Measurements from ENCODE around the gene GRB10. TPM values are rescaled to one million over a fixed set of nuclear protein-coding genes. Genes with fewer than 3 reads are reported as not detected.
A peak's percentile ranks its signal among the peaks of the same experiment; 100 is the strongest.

The GRB10 gene
- total RNA-seq, 1 donor = 65.2 TPM

DNA sequence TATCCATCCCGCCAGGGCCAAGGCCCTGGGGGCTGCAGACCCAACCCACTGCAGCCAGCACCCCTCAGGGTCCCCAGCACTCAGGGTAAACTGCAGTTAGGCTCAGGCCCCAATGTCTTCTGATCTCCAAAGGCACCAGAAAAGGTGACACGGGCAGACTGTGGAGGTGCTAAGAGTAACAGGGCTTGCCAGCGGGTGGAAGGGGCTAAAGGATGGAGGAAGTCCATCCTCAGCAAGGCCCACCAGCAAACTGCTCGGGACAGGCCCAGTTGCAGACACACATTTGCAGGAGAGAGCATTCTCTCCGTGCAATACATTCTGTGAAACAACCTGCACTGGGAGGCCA lies 121.9 kb downstream of the GRB10 start:
- DNase-seq (ENCODE audit: low read depth in 2 of 3, low spot score in 2 of 3) = no peak

DNA sequence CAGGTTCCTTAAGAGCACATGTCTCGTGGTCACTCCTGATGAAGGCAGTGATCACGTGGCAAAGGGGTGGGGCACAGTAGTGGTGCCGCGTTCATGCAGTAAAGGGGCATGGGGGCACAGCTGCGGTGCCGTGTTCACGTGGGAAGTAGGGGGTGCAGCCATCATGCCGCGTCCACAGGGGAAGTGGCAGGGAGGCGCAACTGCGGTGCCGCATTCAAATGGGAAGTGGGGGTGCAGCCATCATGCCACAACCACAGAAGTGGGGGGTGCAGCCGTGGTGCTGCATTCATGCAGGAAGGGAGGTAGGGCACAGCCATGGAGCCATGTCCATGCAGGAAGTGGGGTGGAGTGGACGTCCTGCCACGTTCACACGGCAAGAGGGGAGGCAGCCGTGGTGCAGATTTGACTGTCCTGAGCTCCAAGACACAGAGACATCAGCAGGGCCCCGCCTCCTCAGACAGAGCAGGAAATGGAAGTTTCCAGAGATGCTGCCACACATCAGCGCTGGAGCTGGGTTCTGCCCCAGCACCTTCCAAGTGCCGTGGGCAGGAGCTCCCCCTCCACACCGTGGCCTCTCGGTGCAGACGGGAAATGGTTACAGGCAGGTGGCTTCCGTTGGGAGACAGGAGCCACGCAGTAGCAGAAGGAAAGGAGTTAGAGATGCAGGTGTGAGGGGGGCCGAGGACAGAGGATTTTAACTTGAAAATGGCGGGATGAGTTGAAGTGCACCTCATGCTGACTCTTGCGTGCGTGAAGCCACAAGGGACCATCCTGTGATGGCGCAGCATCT lies 122.5 kb downstream of the GRB10 start:
- DNase-seq (ENCODE audit: low read depth in 2 of 3, low spot score in 2 of 3) = peak; percentile 9 to 72 (median 63)

DNA sequence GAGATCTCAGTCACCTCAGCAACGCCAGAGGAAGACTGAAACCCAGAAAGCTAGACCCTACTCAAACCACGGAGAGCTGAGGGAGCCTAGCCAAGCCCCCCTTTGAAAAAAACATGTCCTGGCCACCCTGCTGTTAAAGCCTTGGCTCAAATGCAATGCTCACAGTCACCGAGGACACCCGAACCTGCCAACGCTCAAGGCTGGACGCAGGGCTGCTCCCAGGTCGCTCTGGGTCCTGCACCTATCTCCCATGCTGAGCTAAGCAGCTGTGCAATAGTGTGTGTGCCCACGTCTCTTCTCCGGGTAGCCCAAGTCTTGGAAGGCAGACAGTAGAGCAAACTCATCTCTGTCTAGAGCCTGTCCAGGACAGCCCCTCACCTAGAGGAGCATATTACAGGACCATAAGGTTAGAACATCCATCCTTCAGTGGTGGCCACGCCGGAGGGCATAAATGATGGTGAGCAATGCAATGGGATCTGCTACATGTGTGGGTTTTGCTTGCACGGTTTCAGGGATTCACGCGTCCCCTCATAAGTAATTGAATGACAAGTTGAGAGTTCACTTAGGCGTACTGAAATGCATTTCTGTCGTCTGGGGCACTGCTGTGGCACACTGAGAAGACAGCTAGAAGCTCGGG lies 123.2 kb downstream of the GRB10 start:
- no peak for DNase-seq (ENCODE audit: low read depth in 2 of 3, low spot score in 2 of 3)

DNA sequence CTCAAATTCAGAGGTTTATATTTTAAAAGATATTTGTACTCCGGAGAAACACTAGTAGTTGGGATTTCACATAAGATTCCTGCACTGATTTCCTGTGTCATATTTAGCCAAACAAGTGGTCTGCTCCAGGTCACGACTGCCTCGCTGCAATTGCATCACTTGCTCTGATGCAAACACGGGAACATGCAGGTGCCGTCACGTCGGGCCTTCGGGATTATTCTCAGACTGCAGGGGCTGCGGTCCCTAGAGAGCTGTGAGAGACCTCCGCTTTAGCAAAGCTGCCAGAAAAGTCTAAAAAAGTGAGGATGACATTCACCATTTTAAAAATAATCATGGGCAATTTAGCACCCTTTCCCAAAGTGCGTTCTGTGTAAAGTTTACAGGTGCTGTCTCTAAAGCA lies 124.0 kb downstream of the GRB10 start:
- DNase-seq (ENCODE audit: low read depth in 2 of 3, low spot score in 2 of 3) = no peak

DNA sequence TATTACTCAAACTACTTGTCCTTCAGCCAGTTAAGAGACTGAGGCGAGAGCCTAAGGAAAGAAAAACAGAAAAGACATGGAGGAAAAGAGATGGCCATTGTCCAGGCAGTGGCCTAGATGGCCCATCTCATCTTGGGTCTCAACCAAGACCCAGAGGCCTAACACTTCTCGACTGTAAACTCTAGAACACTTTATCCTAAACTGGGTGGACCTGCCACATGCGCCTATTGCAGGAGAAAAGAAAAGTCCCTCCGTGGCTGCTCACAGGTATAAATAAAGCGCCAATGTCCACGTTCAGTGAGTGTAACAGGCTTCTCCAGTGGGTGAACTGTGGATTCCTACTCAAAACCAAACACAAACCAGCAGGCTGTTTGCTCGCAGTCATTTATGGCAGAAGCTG lies 124.8 kb downstream of the GRB10 start:
- no peak for DNase-seq (ENCODE audit: low read depth in 2 of 3, low spot score in 2 of 3)

DNA sequence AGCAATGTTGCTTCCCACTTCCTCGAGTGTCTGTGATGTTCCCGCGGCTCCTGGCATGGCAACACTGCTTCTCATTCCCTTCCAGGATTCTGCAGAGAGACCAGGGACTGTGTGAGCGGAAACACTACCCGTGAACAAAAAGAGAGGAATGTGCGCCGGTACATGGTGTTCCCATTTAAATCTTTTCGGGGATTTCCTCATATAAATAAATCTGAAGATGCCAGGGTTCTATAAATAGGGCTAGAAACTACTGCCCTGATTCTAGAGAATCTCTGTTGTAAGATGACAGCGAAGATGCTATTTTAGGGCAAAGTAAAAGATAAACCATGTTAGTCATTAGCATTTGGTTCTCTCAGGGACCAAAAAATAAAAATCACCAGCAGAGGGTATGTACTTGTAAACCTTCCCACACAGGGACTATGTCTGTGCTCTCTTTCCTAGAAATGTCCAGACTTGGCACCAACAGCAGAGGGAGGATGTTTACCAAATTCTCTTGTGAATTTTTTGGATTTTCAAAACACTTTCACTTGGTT lies 125.3 kb downstream of the GRB10 start:
- DNase-seq (ENCODE audit: low read depth in 2 of 3, low spot score in 2 of 3) = no peak

DNA sequence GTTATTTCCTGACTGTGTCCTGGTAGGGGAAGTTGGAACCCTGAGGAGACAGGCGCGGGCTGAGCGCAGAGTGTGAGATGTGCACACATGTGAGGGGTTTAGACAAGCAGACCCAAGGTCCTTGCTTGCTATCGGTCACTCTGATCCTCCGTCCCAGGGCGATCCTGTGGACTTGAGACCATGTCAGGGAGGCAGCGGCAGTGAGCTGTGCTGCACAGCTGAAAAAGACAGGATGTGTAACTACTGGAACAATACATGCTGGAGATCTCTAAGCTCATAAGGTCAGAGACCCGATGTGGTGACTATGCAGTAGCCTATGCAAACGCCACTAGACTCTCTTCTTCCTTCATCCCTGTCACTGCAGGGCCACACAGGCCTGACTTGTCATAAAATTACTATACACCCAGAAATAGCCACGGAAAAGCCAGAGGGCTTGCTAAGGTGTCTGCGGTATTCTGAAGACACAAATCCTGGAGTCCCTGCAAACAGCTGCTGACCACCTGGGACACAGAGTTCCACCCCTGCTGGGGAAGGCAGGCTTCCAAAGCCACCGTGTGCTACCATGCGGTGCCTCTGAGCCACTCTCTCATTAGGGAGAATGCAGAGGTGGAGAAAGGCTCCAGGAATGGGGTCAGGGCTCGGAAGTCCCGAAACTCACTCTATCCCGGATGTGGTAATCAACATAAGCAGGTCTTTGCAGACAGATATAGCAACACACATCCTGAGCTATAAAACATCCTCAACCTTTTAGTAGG lies 126.4 kb downstream of the GRB10 start:
- no peak for DNase-seq (ENCODE audit: low read depth in 2 of 3, low spot score in 2 of 3)

DNA sequence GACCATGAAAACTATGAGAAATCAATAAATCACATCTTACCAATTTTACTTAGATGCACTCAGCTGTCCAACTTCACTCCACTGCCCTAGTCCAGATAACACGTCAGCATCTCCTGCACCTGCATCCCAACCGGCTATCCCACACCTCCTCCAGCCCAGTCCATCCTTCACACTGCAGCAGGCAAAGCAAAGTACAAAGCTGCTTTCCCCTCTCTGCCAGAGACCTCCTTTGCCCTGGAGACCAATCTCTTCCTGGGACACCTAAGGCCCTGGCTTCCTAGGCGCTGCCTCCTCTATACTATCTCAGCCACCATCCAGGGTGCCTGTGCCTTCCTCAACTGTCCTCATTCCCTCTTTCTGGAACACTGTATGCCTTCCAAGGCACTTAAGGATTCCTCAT lies 127.2 kb downstream of the GRB10 start:
- DNase-seq (ENCODE audit: low read depth in 2 of 3, low spot score in 2 of 3) = no peak

DNA sequence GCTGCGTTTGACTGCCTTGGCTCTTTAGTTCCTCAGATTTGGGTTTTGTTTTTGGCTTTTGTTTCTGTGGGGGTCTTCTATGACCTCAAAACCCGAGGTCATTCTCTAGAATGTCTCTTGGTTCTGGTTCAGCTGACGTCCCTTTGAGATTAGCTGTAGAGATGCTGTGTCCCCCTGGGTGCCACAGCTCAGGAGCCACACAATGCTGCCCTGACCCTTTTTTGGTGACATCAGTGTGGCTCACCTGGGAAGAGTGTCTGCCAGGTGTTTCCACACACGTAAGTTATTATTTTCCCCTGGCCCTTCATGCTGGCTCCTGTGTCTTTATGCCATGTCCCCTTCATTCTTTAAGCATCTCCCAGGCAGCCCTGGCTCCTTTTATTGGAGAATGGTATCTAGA lies 127.7 kb downstream of the GRB10 start:
- DNase-seq (ENCODE audit: low read depth in 2 of 3, low spot score in 2 of 3) = no peak

DNA sequence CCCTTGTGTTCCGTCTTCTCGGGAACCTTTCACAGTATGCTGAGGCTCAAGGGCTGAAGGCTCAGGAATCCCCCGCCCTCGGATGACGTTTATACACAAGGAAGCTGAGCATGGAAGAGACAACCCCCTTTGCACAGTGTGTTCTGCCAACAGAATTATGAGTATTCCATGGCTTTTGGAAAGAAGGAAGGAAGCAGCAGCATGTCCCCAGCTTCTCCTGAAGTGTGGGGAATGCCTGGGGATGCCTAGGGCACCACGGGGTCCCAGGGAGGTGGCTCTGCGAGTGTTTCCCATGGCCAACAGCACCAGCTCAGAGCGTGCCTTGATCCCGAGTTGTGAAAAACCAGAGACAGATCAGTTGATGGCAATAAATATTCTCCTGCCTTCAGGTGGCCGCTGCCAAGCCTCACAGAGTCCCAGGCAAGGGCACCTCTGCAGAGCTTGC lies 128.7 kb downstream of the GRB10 start:
- no peak for DNase-seq (ENCODE audit: low read depth in 2 of 3, low spot score in 2 of 3)

DNA sequence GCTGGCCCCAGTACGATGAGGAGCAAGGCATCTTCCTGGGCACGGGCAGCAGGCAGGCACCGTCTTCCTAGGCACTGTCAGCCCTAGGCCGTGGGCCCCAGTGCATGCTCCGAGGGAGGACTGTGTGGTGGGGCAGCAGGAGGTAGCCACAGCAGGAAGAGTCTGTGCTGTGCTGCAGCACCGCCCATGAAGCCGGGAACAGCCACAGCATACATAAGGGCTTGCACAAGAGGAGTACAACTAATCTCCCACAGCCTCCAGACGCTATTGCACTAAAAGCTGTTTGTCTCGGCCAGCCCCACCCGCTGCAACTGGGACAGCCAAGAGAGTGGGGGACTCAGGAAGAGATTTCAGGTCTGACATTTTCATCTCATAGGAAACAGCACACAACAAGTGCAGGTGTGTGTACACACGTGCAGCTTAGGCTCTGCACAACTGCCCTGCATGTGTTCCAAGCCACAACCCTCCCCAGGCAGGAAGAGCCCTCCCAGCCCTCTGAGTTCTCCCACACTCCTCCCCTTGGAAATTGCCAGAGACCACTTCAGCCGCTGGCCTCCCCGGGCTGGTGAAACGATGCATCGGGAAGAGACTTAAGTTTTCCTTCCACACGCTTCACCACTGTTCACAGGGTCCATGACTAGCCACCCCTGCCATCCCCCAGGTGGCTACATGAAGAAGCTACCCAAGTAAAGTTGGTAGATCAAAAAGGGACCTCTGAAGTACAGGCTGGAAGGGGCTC lies 129.4 kb downstream of the GRB10 start:
- no peak for DNase-seq (ENCODE audit: low read depth in 2 of 3, low spot score in 2 of 3)

DNA sequence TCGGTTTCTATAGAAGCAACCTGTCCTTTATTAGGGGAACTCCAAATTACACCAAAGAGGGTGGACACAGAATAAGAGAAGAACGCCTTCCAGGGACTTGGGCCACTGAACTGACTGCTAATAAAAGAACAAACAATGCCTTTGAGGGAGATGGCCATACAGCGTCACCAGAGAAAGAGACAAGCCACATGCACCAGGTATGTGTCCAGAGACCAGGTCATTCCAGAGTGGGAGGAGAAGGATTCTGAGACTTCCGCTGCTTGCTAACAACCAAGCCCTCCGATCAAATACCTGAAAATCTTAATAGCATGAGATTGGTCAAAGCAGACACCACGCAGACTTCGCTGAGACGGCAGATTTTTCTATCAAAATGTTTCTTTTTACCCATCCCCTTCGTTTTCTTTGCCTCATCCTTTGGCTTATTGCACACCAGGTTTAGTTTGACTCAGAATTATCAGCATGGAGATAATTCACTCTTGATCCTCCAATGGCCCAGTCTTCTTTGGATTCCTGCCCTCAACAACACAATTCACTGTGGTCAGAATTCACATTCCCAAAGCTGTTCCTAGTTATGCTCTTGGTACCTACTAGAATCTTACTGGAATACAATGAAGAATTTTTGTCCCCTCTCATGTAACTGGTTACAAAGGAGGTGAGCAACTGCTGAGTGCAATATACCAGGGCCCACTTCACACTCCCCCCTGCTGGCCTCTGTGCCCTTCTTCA lies 130.1 kb downstream of the GRB10 start:
- no peak for DNase-seq (ENCODE audit: low read depth in 2 of 3, low spot score in 2 of 3)

DNA sequence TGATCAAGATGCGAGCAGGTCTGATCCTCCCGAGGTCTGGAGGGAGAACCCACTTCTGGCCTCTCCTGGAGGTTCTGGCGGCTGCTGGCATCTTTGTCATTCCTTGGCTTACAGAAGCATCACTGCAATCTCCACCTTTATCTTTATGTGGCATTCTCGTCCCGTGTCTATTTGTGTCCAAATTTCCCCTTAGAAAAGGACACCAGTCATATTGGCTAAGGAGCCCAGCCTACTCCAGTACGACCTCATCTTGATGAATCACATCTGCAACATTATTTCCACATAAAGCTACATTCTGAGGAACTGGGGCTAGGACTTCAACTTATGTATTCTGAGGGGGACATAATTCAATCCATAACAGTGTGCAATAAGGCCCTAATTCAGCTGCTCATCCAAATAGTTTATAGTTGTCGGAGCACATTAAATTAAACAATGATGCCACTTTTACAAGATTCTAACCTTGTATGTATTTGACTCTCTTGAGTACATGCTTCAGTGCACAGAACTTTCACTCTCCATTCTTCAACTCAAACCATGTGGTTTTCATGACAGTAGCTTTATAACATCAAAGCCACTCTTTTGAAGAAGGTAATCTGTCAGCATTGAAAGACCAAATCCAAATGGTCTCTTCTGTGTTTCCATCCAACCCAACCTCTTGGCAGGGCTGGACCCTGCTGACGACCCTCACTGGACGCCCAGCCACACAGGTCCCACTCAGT lies 131.3 kb downstream of the GRB10 start:
- DNase-seq (ENCODE audit: low read depth in 2 of 3, low spot score in 2 of 3) = no peak

DNA sequence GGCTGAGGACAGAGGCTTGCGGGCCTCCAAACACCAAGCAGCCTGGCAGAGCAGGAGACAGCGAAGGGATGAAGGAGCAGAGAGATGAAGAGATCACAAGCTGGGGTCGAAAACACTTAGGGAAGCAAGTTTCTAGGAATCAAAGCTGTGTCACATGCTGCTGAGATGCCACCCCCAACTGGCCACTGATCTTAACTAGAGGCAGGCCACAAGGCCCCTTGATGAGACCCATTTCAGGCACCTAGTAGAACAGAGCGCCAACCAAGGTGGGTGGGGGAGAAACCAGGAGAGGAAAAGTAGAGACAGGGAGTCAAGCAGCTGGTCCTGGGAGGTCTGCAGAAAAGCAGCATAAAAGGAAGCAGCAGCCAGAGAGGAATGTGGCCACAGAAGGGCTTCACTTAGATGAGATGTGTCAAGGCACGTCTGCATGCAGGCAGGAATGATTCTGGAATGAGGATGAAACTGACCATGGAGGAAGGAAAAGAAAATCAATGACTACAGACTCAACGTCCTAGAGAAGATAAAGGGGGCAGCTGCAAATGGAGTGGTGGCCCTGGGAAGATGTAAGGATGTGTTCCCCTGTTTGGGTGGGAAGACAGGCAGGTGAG lies 132.5 kb downstream of the GRB10 start:
- no peak for DNase-seq (ENCODE audit: low read depth in 2 of 3, low spot score in 2 of 3)

DNA sequence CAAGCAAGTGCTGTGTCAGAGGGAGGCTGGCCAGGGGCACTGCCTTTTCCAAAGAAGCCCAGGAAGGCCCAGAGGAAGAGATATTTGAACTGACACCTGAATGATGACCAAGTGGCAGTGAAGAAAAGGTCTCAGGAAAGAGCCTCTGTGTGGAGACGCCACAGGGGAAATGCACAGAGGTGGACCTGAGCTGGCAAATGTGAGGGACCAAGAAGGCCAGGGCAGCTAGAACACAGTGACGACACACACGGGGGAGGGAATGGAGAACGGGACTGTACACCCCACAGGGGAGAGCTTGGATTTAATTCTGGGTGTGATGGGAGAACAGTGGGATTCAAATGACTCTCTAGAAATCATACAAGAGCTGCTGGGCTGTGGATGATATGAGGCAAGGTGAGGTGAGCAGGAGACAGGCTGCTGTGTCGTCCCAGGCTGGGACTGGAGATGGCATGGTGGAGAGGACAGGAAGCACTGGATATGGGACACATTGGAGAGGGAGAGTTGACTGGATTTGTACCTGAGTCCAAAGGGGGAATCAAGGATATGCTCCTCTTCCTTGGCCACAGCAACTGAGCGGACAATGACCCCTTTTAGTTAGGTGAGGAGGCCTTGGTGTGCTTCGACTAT lies 133.3 kb downstream of the GRB10 start:
- DNase-seq (ENCODE audit: low read depth in 2 of 3, low spot score in 2 of 3) = no peak

DNA sequence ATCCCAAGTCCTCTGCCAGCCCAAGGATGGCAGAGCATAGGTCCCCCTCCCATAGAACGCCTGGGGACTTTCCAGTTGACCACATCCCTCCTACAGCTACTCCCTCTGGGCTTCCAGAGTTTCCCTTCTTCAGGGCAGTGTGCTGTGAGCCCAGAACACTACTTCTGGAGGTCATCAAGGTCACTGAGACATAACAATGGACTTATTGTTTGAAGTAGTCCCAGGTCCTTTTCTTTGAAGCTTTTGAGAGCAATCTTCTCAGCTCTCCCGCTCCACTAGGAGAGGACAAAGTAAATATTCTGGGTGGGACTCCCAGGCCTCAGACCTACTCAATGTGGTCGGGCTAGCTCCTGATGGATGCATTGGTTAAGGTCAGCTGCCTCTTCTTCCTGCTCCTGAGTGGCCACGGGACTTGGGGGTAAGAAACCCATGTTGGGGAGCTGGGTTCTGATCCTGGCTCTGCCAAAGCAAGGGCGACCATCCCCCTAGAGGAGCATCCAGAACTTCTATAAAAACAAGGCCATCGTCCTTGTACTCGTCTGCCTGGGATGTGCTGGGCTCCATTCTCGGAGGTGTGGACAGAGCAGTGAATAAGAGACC lies 134.0 kb downstream of the GRB10 start:
- DNase-seq (ENCODE audit: low read depth in 2 of 3, low spot score in 2 of 3) = no peak

DNA sequence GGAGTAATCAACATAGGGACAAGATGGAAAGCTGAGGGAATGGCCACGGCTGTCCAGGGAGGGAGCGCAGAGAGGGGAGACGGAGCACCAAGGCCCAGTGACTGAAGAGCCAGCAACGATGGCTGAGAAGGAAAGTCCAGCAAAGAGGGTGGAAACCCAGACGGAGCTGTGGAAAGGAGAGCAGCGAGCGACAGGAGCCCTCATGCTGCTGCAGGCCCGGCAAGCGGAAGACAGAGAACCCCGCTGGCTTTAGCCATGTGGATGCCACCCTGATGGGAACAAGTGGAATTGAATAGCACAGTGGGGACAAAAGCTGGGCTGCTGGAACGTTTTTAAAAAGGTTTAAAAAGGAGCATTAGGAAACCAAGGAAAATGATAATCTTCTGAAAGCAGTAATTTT lies 134.6 kb downstream of the GRB10 start:
- DNase-seq (ENCODE audit: low read depth in 2 of 3, low spot score in 2 of 3) = no peak

DNA sequence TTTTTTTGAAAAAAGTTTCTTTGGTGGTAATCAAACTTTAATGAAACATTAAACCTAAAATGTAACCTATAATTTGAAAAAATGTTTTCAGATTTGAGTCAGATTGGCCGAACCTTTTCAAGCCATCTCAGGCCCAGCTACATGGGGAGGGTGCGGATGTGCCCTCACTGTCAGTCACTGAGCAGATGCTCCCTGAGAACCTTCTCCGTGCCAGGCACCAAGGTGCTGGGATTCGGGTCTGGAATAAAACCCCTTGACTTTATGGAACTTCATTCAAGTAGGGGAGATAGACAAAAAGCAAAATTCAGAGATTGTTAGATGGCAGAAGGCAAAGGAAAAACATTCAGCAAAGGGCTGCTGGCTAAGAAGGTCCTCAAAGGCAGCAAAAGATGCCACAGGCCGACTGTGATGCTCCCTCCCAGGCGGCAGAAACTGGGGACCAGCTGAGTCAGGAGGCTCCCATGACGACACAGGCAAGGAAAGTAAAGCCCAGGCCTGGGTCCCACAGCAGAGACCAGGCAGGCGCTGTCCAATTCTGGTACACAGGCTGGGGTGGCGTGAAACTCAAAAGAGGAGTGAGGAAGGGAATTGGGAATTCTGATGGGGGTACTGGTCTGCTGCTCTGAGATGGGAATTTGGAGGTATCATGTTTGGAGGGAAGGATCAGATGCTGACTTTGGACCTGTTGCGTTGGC lies 135.3 kb downstream of the GRB10 start:
- no peak for DNase-seq (ENCODE audit: low read depth in 2 of 3, low spot score in 2 of 3)

Data from hematopoietic multipotent progenitor cell (in vitro differentiated cells).